Measurements from ENCODE around the gene IRF6.

DNA sequence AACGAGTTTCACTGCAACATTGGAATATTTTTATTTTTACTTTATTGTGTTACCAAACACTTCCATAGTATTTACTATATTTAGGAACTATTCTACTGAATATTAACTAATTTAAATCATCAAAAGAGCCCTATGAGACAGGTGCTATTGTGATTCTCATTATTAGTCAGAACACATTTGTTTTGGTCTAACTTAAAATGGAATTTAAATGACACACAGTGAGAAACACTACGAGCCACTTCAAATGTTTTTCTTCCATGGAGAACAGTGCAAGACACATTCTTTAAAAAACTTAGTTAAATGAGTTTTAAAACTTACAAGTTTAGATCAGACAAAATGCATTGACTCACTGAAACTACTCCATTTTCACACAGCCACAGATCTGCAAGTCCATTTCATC is 56.7 kb downstream of the IRF6 start:
- TF ChIP-seq, protein P1, sequence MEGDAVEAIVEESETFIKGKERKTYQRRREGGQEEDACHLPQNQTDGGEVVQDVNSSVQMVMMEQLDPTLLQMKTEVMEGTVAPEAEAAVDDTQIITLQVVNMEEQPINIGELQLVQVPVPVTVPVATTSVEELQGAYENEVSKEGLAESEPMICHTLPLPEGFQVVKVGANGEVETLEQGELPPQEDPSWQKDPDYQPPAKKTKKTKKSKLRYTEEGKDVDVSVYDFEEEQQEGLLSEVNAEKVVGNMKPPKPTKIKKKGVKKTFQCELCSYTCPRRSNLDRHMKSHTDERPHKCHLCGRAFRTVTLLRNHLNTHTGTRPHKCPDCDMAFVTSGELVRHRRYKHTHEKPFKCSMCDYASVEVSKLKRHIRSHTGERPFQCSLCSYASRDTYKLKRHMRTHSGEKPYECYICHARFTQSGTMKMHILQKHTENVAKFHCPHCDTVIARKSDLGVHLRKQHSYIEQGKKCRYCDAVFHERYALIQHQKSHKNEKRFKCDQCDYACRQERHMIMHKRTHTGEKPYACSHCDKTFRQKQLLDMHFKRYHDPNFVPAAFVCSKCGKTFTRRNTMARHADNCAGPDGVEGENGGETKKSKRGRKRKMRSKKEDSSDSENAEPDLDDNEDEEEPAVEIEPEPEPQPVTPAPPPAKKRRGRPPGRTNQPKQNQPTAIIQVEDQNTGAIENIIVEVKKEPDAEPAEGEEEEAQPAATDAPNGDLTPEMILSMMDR (IDR thresholded peaks at IDR 0.05; ENCODE audit: insufficient read depth, low read depth, low read length) = no peak
- no peak for TF ChIP-seq EZH2 (IDR thresholded peaks at IDR 0.05; ENCODE audit: insufficient read depth, low read length)
